ENCODE results near the gene AP2A2.
"Not testable (repeated sequence)": the region's sequence is repeated elsewhere in the genome, so short reads cannot be mapped to it uniquely, and the experiment has no call there.

The AP2A2 gene

DNA sequence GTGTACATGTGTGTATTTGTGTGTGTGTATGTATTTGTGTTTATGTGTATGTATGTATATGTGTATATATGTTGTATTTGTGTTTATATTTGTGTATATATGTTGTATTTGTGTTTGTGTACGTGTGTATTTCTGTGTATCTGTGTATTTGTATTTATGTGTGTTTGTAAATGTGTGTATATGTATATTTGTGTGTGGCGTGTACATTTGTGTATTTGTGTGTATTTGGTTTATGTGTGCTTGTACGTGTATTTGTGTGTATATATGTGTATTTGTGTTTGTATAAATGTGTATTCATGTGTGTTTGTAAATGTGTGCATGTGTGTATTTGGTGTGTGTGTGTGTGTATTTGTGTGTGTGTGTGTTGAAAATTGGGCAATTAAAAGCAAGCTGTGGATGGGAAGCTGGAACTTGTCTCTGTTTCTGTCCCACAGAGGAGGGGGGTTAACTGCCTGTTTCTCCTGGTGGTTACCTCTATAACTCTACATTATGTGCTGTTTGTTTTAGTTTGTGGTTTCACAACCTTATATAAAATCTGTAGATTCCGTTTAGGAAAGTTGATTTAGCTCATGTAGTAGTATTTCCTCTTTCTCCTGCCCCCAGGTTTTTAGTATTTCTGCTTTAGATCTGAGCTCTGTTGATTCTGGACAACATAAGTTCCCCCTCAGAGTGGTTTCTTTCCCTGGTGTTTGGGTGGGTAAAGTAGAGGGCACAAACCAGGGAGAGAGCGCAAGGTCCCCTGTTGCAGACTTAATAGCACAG, 28.9 kb downstream of the AP2A2 start:
- TF ChIP-seq CTCF (IDR thresholded peaks at IDR 0.05; ENCODE audit: low read depth, low read length), result no peak
- no peak for DNase-seq (ENCODE audit: extremely low read depth, low read depth)

DNA sequence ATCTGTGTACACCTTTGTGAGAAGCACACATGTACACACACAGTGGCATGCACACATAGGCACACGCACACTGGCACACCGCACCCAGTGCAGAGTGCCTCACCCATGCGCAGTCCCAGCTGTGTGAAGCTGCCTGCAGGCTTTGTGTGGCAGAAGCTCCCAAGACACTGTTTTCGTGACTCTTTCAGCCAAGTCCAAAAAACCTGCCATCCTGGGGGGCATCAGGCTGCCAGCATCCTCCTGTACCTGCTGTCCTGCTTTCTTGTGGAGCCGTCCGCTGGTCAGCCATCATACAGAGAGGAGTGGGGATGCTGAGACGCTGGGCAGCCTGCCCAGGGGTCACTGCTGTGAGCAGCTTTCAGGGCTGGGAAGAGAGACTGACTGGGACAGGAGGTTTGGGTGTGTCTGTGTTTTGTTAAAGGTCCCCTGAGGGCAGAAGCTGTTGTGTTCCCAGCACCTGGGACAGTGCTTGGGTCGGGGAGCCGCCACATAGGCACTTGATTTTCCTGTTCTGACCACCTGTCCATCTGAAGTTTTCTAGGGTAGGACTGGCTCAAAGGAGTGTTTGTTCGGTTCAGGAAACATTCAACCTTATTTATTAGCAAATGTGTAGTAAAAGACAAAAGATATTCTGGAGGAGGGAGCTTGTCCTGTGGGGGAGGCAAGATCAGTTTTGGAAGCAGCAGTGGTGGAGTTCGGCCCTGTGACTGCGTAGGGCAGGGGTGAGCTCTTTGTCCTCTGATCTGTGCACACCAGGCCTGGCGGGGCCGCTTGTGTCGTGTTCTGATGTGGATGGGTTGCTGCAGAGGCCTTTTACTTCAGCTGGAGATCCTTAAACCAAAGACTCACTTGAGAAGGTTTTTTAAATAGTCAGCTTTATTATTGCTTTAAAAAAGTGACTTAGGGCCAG, 29.7 kb downstream of the AP2A2 start:
- no peak for DNase-seq (ENCODE audit: extremely low read depth, low read depth)
- no peak for TF ChIP-seq CTCF (IDR thresholded peaks at IDR 0.05; ENCODE audit: low read depth, low read length)

- TF ChIP-seq CTCF (IDR thresholded peaks at IDR 0.05; ENCODE audit: low read depth, low read length), result no peak
These were observed 31.7 kb downstream of the AP2A2 start for GRCh38 chr11:957212-957920.

DNA sequence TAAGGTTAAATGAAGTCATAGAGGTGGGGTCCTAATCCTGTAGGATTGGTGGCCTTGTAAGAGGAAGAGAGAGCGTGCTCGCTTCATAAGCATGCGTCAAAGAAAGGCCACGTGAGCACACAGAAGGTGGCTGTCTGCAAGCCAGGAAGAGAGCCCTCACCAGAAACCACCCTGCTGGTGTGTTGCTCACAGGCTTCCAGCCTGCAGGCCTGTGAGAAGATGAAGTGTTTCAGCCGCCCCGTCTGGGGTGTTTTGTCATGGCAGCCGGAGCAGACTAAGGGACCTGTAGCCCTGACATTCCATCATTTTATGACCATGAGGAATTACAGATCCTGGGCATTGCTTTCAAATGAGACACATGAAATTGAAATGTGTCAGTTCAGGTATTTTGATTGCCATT, 32.4 kb downstream of the AP2A2 start:
- DNase-seq (ENCODE audit: extremely low read depth, low read depth), result no peak
- no peak for TF ChIP-seq CTCF (IDR thresholded peaks at IDR 0.05; ENCODE audit: low read depth, low read length)

More at GRCh38 chr11:957212-957920, 31.7 kb downstream of the AP2A2 start:
- no peak for DNase-seq (ENCODE audit: extremely low read depth, low read depth)

- no peak for TF ChIP-seq CTCF (IDR thresholded peaks at IDR 0.05; ENCODE audit: low read depth, low read length)
- DNase-seq (ENCODE audit: extremely low read depth, low read depth), result no peak
These were observed 33.4 kb downstream of the AP2A2 start for GRCh38 chr11:959027-959426.

- no peak for DNase-seq (ENCODE audit: extremely low read depth, low read depth)
- TF ChIP-seq CTCF (IDR thresholded peaks at IDR 0.05; ENCODE audit: low read depth, low read length), result no peak
These were observed 33.9 kb downstream of the AP2A2 start for GRCh38 chr11:959608-960007.

GRCh38 chr11:961310-961920, 35.7 kb downstream of the AP2A2 start:
- not testable (repeated sequence) for DNase-seq (ENCODE audit: extremely low read depth, low read depth)

Data from AG09319 (cell line).